ENCODE data around the gene HMG20A.

The HMG20A gene

GRCh38 chr15:77468896-77469295 lies 48.2 kb downstream of the HMG20A start:
- TF ChIP-seq CTCF (IDR thresholded peaks at IDR 0.05; ENCODE audit: extremely low read depth, missing control alignments) = no peak
- DNase-seq (ENCODE audit: low spot score) = no peak

DNA sequence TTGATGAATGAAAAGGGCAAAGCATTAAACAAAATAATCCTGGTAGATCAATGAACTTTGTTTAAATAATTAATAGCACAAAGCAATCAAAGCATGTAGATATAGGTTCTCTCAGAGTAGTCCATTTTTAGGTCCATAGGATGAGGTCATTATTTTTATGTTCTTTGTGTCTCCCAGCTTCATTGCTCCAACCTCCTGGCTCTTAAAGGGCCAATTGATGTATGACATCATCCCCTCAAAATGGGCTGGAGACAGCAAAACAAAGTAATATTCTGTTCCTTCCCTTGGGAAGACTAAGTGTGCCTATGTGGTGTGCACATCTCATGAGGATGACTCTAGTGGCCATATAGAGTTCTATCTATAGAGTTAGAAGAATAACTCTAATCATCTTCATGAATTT lies 49.5 kb downstream of the HMG20A start:
- DNase-seq (ENCODE audit: low spot score) = no peak
- no peak for TF ChIP-seq CTCF (IDR thresholded peaks at IDR 0.05; ENCODE audit: extremely low read depth, missing control alignments)

DNA sequence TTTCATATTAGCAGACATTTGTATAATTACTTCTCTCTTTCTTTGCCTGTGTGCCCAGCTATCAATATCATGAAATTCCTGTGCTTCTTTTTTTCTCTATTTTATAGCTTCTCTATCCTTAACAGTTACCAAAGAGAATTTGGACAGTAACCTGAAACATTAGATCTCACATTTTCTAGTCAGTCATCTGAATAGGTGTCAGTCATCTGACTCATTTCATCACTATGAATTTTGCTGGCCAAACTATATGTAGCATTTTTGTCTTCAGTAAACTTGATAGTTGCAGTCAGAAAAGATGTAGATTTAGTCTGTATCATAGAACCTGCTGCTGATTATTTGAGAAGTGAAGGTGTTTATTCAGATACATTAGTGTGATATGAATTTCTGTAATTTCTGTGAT lies 52.6 kb downstream of the HMG20A start:
- TF ChIP-seq CTCF (IDR thresholded peaks at IDR 0.05; ENCODE audit: extremely low read depth, missing control alignments) = no peak
- DNase-seq (ENCODE audit: low spot score) = no peak

- DNase-seq (ENCODE audit: low spot score) = no peak
Measured at GRCh38 chr15:77474310-77474988, 53.8 kb downstream of the HMG20A start.

GRCh38 chr15:77475001-77475400 lies 54.3 kb downstream of the HMG20A start:
- no peak for TF ChIP-seq CTCF (IDR thresholded peaks at IDR 0.05; ENCODE audit: extremely low read depth, missing control alignments)
- DNase-seq (ENCODE audit: low spot score) = no peak

More at GRCh38 chr15:77474310-77474988, 53.8 kb downstream of the HMG20A start:
- TF ChIP-seq CTCF (IDR thresholded peaks at IDR 0.05; ENCODE audit: extremely low read depth, missing control alignments) = no peak

DNA sequence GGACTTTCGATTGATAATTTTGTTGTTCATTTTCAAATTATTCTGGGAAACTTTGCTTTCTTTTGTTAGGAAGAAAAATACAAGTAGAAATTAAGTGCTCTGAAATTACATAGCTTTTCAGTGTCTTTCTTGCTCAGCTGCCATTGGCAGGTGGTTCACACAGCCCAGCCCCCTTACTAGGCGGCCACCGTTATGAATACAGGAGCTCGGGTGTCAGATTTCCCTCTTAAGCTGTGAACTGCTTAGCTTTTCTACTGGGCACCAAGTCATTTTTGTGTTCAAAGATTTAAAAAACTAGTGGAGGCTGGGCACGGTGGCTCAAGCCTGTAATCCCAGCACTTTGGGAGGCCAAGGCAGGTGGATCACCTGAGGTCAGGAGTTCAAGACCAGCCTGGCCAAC lies 55.2 kb downstream of the HMG20A start:
- DNase-seq (ENCODE audit: low spot score) = no peak
- TF ChIP-seq CTCF (IDR thresholded peaks at IDR 0.05; ENCODE audit: extremely low read depth, missing control alignments) = no peak

GRCh38 chr15:77476995-77477394 lies 56.3 kb downstream of the HMG20A start:
- TF ChIP-seq CTCF (IDR thresholded peaks at IDR 0.05; ENCODE audit: extremely low read depth, missing control alignments) = no peak
- no peak for DNase-seq (ENCODE audit: low spot score)
